ENCODE results near the gene IL4R. TPM values are rescaled to one million over a fixed set of nuclear protein-coding genes. Genes with fewer than 3 reads are reported as not detected.

IL4R gene
- total and polyA plus RNA-seq, 2 experiments from 2014 or later = 38.1 to 66.1 TPM

GRCh38 chr16:27367461-27368357 is 53.9 kb downstream of the IL4R start:
- DNase-seq (ENCODE audit: low read depth in 1 of 2, low spot score in 1 of 2) = peak; percentile 72 to 82
- Histone ChIP-seq H3K4me1 (ENCODE audit: low read depth) (peaks cover 3% of the 10 kb centered on the region), H3K4me3 (no peak overlapping the region), H3K36me3 (no peaks in the 10 kb centered on the region), H3K9me3 (ENCODE audit: low read depth) (no peaks in the 10 kb centered on the region), H3K27ac (no peak overlapping the region), H3K27me3 (no peaks in the 10 kb centered on the region)
- TF ChIP-seq CTCF (IDR thresholded peaks at IDR 0.05; ENCODE audit: low read depth, low read length) = peak; percentile 78

GRCh38 chr16:27368358-27368722 is 54.6 kb downstream of the IL4R start:
- H3K9me3 ChIP-seq (ENCODE audit: low read depth) = no peaks in the 10 kb centered on the region
- DNase-seq (ENCODE audit: low read depth in 1 of 2, low spot score in 1 of 2) = no peak
- no peak overlapping the region for H3K4me3 ChIP-seq
- H3K4me1 ChIP-seq (ENCODE audit: low read depth) = peaks cover 3% of the 10 kb centered on the region
- no peaks in the 10 kb centered on the region for H3K36me3 ChIP-seq
- H3K27ac ChIP-seq = no peak overlapping the region
- no peaks in the 10 kb centered on the region for H3K27me3 ChIP-seq
- no peak for TF ChIP-seq CTCF (IDR thresholded peaks at IDR 0.05; ENCODE audit: low read depth, low read length)

- DNase-seq (ENCODE audit: low read depth in 1 of 2, low spot score in 1 of 2) = no peak
- Histone ChIP-seq H3K27ac (no peak overlapping the region), H3K4me1 (ENCODE audit: low read depth) (peaks cover 1% of the 10 kb centered on the region)
Observed at GRCh38 chr16:27369806-27370205, 56.0 kb downstream of the IL4R start.

GRCh38 chr16:27370318-27370717 is 56.5 kb downstream of the IL4R start:
- H3K27me3 ChIP-seq = no peaks in the 10 kb centered on the region
- H3K4me3 ChIP-seq = no peak overlapping the region
- no peak overlapping the region for H3K27ac ChIP-seq
- H3K9me3 ChIP-seq (ENCODE audit: low read depth) = no peaks in the 10 kb centered on the region
- no peak for TF ChIP-seq CTCF (IDR thresholded peaks at IDR 0.05; ENCODE audit: low read depth, low read length)
- no peak for DNase-seq (ENCODE audit: low read depth in 1 of 2, low spot score in 1 of 2)
- H3K36me3 ChIP-seq = no peaks in the 10 kb centered on the region
- no peaks in the 10 kb centered on the region for H3K4me1 ChIP-seq (ENCODE audit: low read depth)

More at GRCh38 chr16:27369806-27370205, 56.0 kb downstream of the IL4R start:
- Histone ChIP-seq H3K27me3 (no peaks in the 10 kb centered on the region), H3K36me3 (no peaks in the 10 kb centered on the region), H3K9me3 (ENCODE audit: low read depth) (no peaks in the 10 kb centered on the region), H3K4me3 (no peak overlapping the region)
- no peak for TF ChIP-seq CTCF (IDR thresholded peaks at IDR 0.05; ENCODE audit: low read depth, low read length)

GRCh38 chr16:27373312-27373711 is 59.5 kb downstream of the IL4R start:
- no peaks in the 10 kb centered on the region for H3K4me1 ChIP-seq (ENCODE audit: low read depth)
- no peak overlapping the region for H3K4me3 ChIP-seq
- H3K36me3 ChIP-seq = no peaks in the 10 kb centered on the region
- no peak for DNase-seq (ENCODE audit: low read depth in 1 of 2, low spot score in 1 of 2)
- H3K27ac ChIP-seq = no peak overlapping the region
- TF ChIP-seq CTCF (IDR thresholded peaks at IDR 0.05; ENCODE audit: low read depth, low read length) = no peak
- no peaks in the 10 kb centered on the region for H3K9me3 ChIP-seq (ENCODE audit: low read depth)
- H3K27me3 ChIP-seq = no peaks in the 10 kb centered on the region
